ENCODE results near the gene CCDC7.
"Not testable (repeated sequence)": the region's sequence is repeated elsewhere in the genome, so short reads cannot be mapped to it uniquely, and the experiment has no call there.

The CCDC7 gene

GRCh38 chr10:32882076-32882475 lies 436.1 kb downstream of the CCDC7 start:
- peaks cover 10% of the 10 kb centered on the region for H3K4me1 Mint-ChIP-seq (ENCODE audit: low read depth)
- no peaks in the 10 kb centered on the region for H3K27me3 Mint-ChIP-seq
- no peak overlapping the region for H3K27ac Mint-ChIP-seq
- H3K4me3 Mint-ChIP-seq = no peak overlapping the region
- no peaks in the 10 kb centered on the region for H3K36me3 Mint-ChIP-seq (ENCODE audit: low read depth)
- no peak for DNase-seq
- H3K9me3 Mint-ChIP-seq = no peaks in the 10 kb centered on the region

GRCh38 chr10:32887481-32887880 lies 441.5 kb downstream of the CCDC7 start:
- H3K4me3 Mint-ChIP-seq = no peak overlapping the region
- peaks cover 14% of the 10 kb centered on the region for H3K4me1 Mint-ChIP-seq (ENCODE audit: low read depth)
- H3K27ac Mint-ChIP-seq = no peak overlapping the region
- no peak for DNase-seq
- H3K27me3 Mint-ChIP-seq = no peaks in the 10 kb centered on the region
- no peaks in the 10 kb centered on the region for H3K9me3 Mint-ChIP-seq
- H3K36me3 Mint-ChIP-seq (ENCODE audit: low read depth) = no peaks in the 10 kb centered on the region

- Mint-ChIP-seq H3K27ac (no peak overlapping the region), H3K9me3 (no peaks in the 10 kb centered on the region), H3K4me1 (ENCODE audit: low read depth) (peaks cover 14% of the 10 kb centered on the region), H3K27me3 (no peaks in the 10 kb centered on the region), H3K36me3 (ENCODE audit: low read depth) (no peaks in the 10 kb centered on the region), H3K4me3 (no peak overlapping the region)
- no peak for DNase-seq
Observed at GRCh38 chr10:32888161-32888927, 442.4 kb downstream of the CCDC7 start.

GRCh38 chr10:32889631-32890212 lies 443.8 kb downstream of the CCDC7 start:
- Mint-ChIP-seq H3K9me3 (no peaks in the 10 kb centered on the region), H3K27ac (no peak overlapping the region), H3K4me1 (ENCODE audit: low read depth) (peaks cover 14% of the 10 kb centered on the region), H3K4me3 (no peak overlapping the region), H3K27me3 (no peaks in the 10 kb centered on the region), H3K36me3 (ENCODE audit: low read depth) (no peaks in the 10 kb centered on the region)
- no peak for DNase-seq

GRCh38 chr10:32890444-32890843 lies 444.5 kb downstream of the CCDC7 start:
- peaks cover 14% of the 10 kb centered on the region for H3K4me1 Mint-ChIP-seq (ENCODE audit: low read depth)

GRCh38 chr10:32891261-32891660 lies 445.3 kb downstream of the CCDC7 start:
- H3K27ac Mint-ChIP-seq = no peak overlapping the region
- no peak overlapping the region for H3K4me3 Mint-ChIP-seq
- no peak for DNase-seq

More at GRCh38 chr10:32890444-32890843, 444.5 kb downstream of the CCDC7 start:
- peaks cover 7% of the 10 kb centered on the region for H3K36me3 Mint-ChIP-seq (ENCODE audit: low read depth)
- no peak overlapping the region for H3K27ac Mint-ChIP-seq
- H3K4me3 Mint-ChIP-seq = no peak overlapping the region
- no peaks in the 10 kb centered on the region for H3K27me3 Mint-ChIP-seq
- DNase-seq = no peak
- no peaks in the 10 kb centered on the region for H3K9me3 Mint-ChIP-seq

GRCh38 chr10:32893434-32893833 lies 447.5 kb downstream of the CCDC7 start:
- peaks cover 30% of the 10 kb centered on the region for H3K36me3 Mint-ChIP-seq (ENCODE audit: low read depth)
- no peak overlapping the region for H3K27ac Mint-ChIP-seq
- DNase-seq = no peak
- H3K9me3 Mint-ChIP-seq = no peaks in the 10 kb centered on the region
- no peaks in the 10 kb centered on the region for H3K27me3 Mint-ChIP-seq
- peaks cover 14% of the 10 kb centered on the region for H3K4me1 Mint-ChIP-seq (ENCODE audit: low read depth)
- H3K4me3 Mint-ChIP-seq = no peak overlapping the region

More at GRCh38 chr10:32891261-32891660, 445.3 kb downstream of the CCDC7 start:
- Mint-ChIP-seq H3K27me3 (no peaks in the 10 kb centered on the region), H3K9me3 (no peaks in the 10 kb centered on the region), H3K36me3 (ENCODE audit: low read depth) (peaks cover 12% of the 10 kb centered on the region), H3K4me1 (ENCODE audit: low read depth) (peaks cover 14% of the 10 kb centered on the region)

- no peak for DNase-seq
- H3K9me3 Mint-ChIP-seq = no peaks in the 10 kb centered on the region
- H3K27me3 Mint-ChIP-seq = no peaks in the 10 kb centered on the region
- no peak overlapping the region for H3K4me3 Mint-ChIP-seq
- H3K27ac Mint-ChIP-seq = no peak overlapping the region
- H3K36me3 Mint-ChIP-seq (ENCODE audit: low read depth) = peaks cover 35% of the 10 kb centered on the region
- peaks cover 12% of the 10 kb centered on the region for H3K4me1 Mint-ChIP-seq (ENCODE audit: low read depth)
Observed at GRCh38 chr10:32893916-32894664, 448.1 kb downstream of the CCDC7 start.

GRCh38 chr10:32895200-32895968 lies 449.4 kb downstream of the CCDC7 start:
- not testable (repeated sequence) for H3K4me1 Mint-ChIP-seq (ENCODE audit: low read depth)
- peaks cover 39% of the 10 kb centered on the region for H3K36me3 Mint-ChIP-seq (ENCODE audit: low read depth)

GRCh38 chr10:32901815-32902214 lies 455.9 kb downstream of the CCDC7 start:
- no peak for DNase-seq
- Mint-ChIP-seq H3K4me1 (ENCODE audit: low read depth) (peaks cover under 1% of the 10 kb centered on the region), H3K36me3 (ENCODE audit: low read depth) (peaks cover 59% of the 10 kb centered on the region), H3K27me3 (no peaks in the 10 kb centered on the region), H3K27ac (no peak overlapping the region), H3K9me3 (no peaks in the 10 kb centered on the region), H3K4me3 (no peak overlapping the region)

More at GRCh38 chr10:32895200-32895968, 449.4 kb downstream of the CCDC7 start:
- not testable (repeated sequence) for H3K9me3 Mint-ChIP-seq, DNase-seq, H3K27me3 Mint-ChIP-seq, H3K27ac Mint-ChIP-seq, H3K4me3 Mint-ChIP-seq

GRCh38 chr10:32905466-32905865 lies 459.5 kb downstream of the CCDC7 start:
- Mint-ChIP-seq H3K36me3 (ENCODE audit: low read depth) (peaks cover 66% of the 10 kb centered on the region), H3K27me3 (no peaks in the 10 kb centered on the region), H3K4me1 (ENCODE audit: low read depth) (peaks cover 1% of the 10 kb centered on the region), H3K27ac (no peak overlapping the region), H3K4me3 (no peak overlapping the region), H3K9me3 (no peaks in the 10 kb centered on the region)
- DNase-seq = no peak

- DNase-seq = no peak
- no peaks in the 10 kb centered on the region for H3K9me3 Mint-ChIP-seq
- no peak overlapping the region for H3K4me3 Mint-ChIP-seq
- no peak overlapping the region for H3K27ac Mint-ChIP-seq
- peaks cover 72% of the 10 kb centered on the region for H3K36me3 Mint-ChIP-seq (ENCODE audit: low read depth)
- peaks cover 1% of the 10 kb centered on the region for H3K4me1 Mint-ChIP-seq (ENCODE audit: low read depth)
- H3K27me3 Mint-ChIP-seq = no peaks in the 10 kb centered on the region
Observed at GRCh38 chr10:32906595-32906994, 460.7 kb downstream of the CCDC7 start.

- no peak for DNase-seq
- Mint-ChIP-seq H3K27ac (no peak overlapping the region), H3K36me3 (ENCODE audit: low read depth) (peaks cover 80% of the 10 kb centered on the region)
Observed at GRCh38 chr10:32909456-32909855, 463.5 kb downstream of the CCDC7 start.

GRCh38 chr10:32909970-32910369 lies 464.0 kb downstream of the CCDC7 start:
- H3K27ac Mint-ChIP-seq; H3K9me3 Mint-ChIP-seq; H3K27me3 Mint-ChIP-seq; H3K4me1 Mint-ChIP-seq (ENCODE audit: low read depth); DNase-seq; H3K4me3 Mint-ChIP-seq: not testable (repeated sequence)
- H3K36me3 Mint-ChIP-seq (ENCODE audit: low read depth) = peaks cover 85% of the 10 kb centered on the region

More at GRCh38 chr10:32909456-32909855, 463.5 kb downstream of the CCDC7 start:
- peaks cover 1% of the 10 kb centered on the region for H3K4me1 Mint-ChIP-seq (ENCODE audit: low read depth)
- no peaks in the 10 kb centered on the region for H3K9me3 Mint-ChIP-seq
- H3K4me3 Mint-ChIP-seq = no peak overlapping the region
- H3K27me3 Mint-ChIP-seq = no peaks in the 10 kb centered on the region

All from activated T-cell treated with anti-CD3 and anti-CD28 coated beads, Interleukin-2, amount 50 U/mL, for 24 hours (primary cell).